ENCODE data around the gene FRAT1. TPM values are rescaled to one million over a fixed set of nuclear protein-coding genes. Genes with fewer than 3 reads are reported as not detected.
A peak's percentile ranks its signal among the peaks of the same experiment; 100 is the strongest.

The FRAT1 gene
- total and polyA plus RNA-seq, 2 donors (not counting 1 experiment from before 2014, with no cell fraction given) = 5.1 to 25.3 TPM

DNA sequence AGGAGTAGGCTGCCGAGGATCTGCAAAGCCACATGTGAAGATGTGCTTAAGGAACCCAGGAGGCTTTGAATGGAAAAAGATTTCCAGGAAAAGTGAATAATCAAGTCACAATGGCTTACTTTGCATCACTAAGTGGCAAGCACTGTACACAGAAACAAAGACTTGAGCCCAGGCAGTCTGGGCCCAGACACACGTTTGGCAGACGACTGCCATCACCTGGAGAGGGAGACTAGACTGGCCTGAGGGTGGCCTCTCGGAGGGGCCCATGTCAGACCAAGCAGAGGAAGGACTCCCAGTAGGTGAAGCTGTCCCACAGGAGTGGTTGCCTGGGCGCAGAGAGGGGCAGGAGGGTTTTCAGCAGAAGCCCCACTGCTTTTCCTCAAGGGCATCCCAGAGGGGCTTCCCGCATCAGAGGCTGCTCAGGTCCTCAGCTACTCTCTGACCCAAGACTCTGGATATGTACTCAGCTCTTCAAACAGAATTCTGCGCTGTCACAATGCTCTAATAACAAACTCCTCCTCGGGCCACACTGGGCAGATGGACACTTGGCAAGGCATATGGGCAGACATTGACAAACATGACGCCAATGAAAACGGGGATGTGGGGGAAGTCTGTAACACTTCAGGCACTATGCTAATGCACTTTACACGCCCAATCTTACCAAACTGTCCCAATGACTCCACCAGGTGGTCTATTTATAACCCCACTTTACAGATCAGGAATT lies 43.4 kb downstream of the FRAT1 start:
- Histone ChIP-seq H4K20me1 (ENCODE audit: control insufficient read depth, insufficient read depth, low read length, poor library complexity, severe bottlenecking) (no peaks in the 10 kb centered on the region), H3K4me3 (ENCODE audit: control extremely low read depth in 1 of 5, extremely low read depth in 1 of 5, insufficient read depth in 1 of 5, low read depth in 2 of 5, low read length in 4 of 5) (no peak overlapping the region), H3K4me1 (ENCODE audit: control insufficient read depth in 2 of 2, insufficient read depth in 2 of 2, low read length in 2 of 2) (peaks cover 26 to 32% of the 10 kb centered on the region in 2 donors), H3K36me3 (replicated peaks in 1 of 2; ENCODE audit: control extremely low read depth in 1 of 2, control insufficient read depth in 1 of 2, extremely low read depth in 1 of 2, insufficient read depth in 2 of 2, low read length in 1 of 2) (peaks cover 0 to 16% of the 10 kb centered on the region in 2 experiments), H3K9ac (ENCODE audit: low read length) (no peak overlapping the region), H3K27ac (ENCODE audit: low read length in 2 of 2) (no peak overlapping the region), H3K9me3 (ENCODE audit: control extremely low read depth in 1 of 3, control insufficient read depth in 2 of 3, insufficient read depth in 1 of 3, low read length in 2 of 3) (peaks cover 0 to 7% (median 0%) of the 10 kb centered on the region in 3 donors), H3K4me2 (replicated peaks; ENCODE audit: low read depth, low read length, poor library complexity, severe bottlenecking) (no peak overlapping the region), H3K79me2 (ENCODE audit: control insufficient read depth, insufficient read depth, low read length) (no peaks in the 10 kb centered on the region), H2AFZ (ENCODE audit: insufficient read depth, low read depth, low read length, poor library complexity, severe bottlenecking) (no peak overlapping the region), H3K27me3 (replicated peaks in 1 of 4; ENCODE audit: control extremely low read depth in 1 of 4, control insufficient read depth in 3 of 4, insufficient read depth in 4 of 4, low read length in 3 of 4) (no peaks in the 10 kb centered on the region)
- Mint-ChIP-seq H3K4me3 (no peak overlapping the region), H3K9me3 (ENCODE audit: insufficient read depth) (no peaks in the 10 kb centered on the region), H3K27ac (peak overlapping the region; percentile 28), H3K27me3 (no peaks in the 10 kb centered on the region), H3K4me1 (peaks cover 32% of the 10 kb centered on the region)
- ATAC-seq (ENCODE audit: low read depth) (no peak), DNase-seq (peak; percentile 30)
- 96% methylated on average over 10 of the region's 11 CpGs for WGBS (ENCODE audit: insufficient coverage)
- intact Hi-C loops (cut with micrococcal nuclease) = no loop called here
- ChIA-PET CTCF (no interaction called here), POLR2A (no interaction called here)
- TF ChIP-seq EZH2 (IDR thresholded peaks at IDR 0.05; ENCODE audit: borderline replicate concordance, insufficient read depth, low read depth, low read length, poor library complexity, severe bottlenecking) = no peak
- TF ChIP-seq, protein P1, sequence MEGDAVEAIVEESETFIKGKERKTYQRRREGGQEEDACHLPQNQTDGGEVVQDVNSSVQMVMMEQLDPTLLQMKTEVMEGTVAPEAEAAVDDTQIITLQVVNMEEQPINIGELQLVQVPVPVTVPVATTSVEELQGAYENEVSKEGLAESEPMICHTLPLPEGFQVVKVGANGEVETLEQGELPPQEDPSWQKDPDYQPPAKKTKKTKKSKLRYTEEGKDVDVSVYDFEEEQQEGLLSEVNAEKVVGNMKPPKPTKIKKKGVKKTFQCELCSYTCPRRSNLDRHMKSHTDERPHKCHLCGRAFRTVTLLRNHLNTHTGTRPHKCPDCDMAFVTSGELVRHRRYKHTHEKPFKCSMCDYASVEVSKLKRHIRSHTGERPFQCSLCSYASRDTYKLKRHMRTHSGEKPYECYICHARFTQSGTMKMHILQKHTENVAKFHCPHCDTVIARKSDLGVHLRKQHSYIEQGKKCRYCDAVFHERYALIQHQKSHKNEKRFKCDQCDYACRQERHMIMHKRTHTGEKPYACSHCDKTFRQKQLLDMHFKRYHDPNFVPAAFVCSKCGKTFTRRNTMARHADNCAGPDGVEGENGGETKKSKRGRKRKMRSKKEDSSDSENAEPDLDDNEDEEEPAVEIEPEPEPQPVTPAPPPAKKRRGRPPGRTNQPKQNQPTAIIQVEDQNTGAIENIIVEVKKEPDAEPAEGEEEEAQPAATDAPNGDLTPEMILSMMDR (IDR thresholded peaks at IDR 0.05) = no peak

DNA sequence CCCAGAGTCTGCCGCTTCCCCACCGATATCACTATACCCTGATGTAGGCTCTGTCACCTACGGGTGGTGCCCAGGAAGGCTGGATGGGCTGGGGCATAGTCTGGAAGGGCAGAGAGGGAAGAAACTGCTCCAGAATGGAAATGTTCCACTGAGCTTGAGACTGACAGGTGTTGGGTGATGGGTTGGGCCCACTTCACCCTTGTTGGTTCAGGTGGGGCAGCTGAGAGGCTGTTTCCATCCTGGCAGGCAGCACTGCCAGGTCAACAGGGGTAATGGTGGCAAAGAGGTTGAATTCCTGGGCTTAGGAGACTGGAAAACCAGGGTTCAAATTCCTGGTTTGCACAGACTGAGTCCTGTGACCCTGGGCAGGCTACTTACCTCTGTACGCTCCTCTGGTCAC lies 44.0 kb downstream of the FRAT1 start:
- Mint-ChIP-seq H3K9me3 (ENCODE audit: insufficient read depth) (no peaks in the 10 kb centered on the region), H3K4me3 (no peak overlapping the region), H3K27ac (no peak overlapping the region), H3K4me1 (peaks cover 32% of the 10 kb centered on the region), H3K27me3 (no peaks in the 10 kb centered on the region)
- Histone ChIP-seq H3K4me2 (replicated peaks; ENCODE audit: low read depth, low read length, poor library complexity, severe bottlenecking) (no peak overlapping the region), H3K27ac (ENCODE audit: low read length in 2 of 2) (no peak overlapping the region), H3K9ac (ENCODE audit: low read length) (no peak overlapping the region), H3K9me3 (ENCODE audit: control extremely low read depth in 1 of 3, control insufficient read depth in 2 of 3, insufficient read depth in 1 of 3, low read length in 2 of 3) (peaks cover 0 to 7% (median 0%) of the 10 kb centered on the region in 3 donors), H2AFZ (ENCODE audit: insufficient read depth, low read depth, low read length, poor library complexity, severe bottlenecking) (no peak overlapping the region), H3K27me3 (replicated peaks in 1 of 4; ENCODE audit: control extremely low read depth in 1 of 4, control insufficient read depth in 3 of 4, insufficient read depth in 4 of 4, low read length in 3 of 4) (no peaks in the 10 kb centered on the region), H4K20me1 (ENCODE audit: control insufficient read depth, insufficient read depth, low read length, poor library complexity, severe bottlenecking) (no peaks in the 10 kb centered on the region), H3K4me3 (ENCODE audit: control extremely low read depth in 1 of 5, extremely low read depth in 1 of 5, insufficient read depth in 1 of 5, low read depth in 2 of 5, low read length in 4 of 5) (no peak overlapping the region), H3K79me2 (ENCODE audit: control insufficient read depth, insufficient read depth, low read length) (no peaks in the 10 kb centered on the region), H3K36me3 (replicated peaks in 1 of 2; ENCODE audit: control extremely low read depth in 1 of 2, control insufficient read depth in 1 of 2, extremely low read depth in 1 of 2, insufficient read depth in 2 of 2, low read length in 1 of 2) (peaks cover 0 to 16% of the 10 kb centered on the region in 2 experiments), H3K4me1 (ENCODE audit: control insufficient read depth in 2 of 2, insufficient read depth in 2 of 2, low read length in 2 of 2) (peaks cover 26 to 32% of the 10 kb centered on the region in 2 donors)
- intact Hi-C loops (cut with micrococcal nuclease) = no loop called here
- CTCF ChIA-PET = no interaction called here
- POLR2A ChIA-PET = no interaction called here
- DNase-seq = peak; percentile 19
- WGBS (ENCODE audit: insufficient coverage) = 93% methylated on average over 2 of the region's 4 CpGs
- no peak for TF ChIP-seq EZH2 (IDR thresholded peaks at IDR 0.05; ENCODE audit: borderline replicate concordance, insufficient read depth, low read depth, low read length, poor library complexity, severe bottlenecking)
- TF ChIP-seq, protein P1 (IDR thresholded peaks at IDR 0.05) = no peak
- ATAC-seq (ENCODE audit: low read depth) = no peak
